GM12873 (cell line): Measurements from ENCODE around the gene KIAA1191.

Source experiments
- TF ChIP-seq, protein P1 (sequence below): IDR thresholded peaks from 2 replicates; pipeline ENCODE4 v1.5.1; 2012; ENCODE audit warnings: low read depth, mild to moderate bottlenecking, moderate library complexity, low read length, control low read depth; ENCODE audit not compliant: insufficient read depth; ENCODE audit errors: missing control alignments

KIAA1191 gene

DNA sequence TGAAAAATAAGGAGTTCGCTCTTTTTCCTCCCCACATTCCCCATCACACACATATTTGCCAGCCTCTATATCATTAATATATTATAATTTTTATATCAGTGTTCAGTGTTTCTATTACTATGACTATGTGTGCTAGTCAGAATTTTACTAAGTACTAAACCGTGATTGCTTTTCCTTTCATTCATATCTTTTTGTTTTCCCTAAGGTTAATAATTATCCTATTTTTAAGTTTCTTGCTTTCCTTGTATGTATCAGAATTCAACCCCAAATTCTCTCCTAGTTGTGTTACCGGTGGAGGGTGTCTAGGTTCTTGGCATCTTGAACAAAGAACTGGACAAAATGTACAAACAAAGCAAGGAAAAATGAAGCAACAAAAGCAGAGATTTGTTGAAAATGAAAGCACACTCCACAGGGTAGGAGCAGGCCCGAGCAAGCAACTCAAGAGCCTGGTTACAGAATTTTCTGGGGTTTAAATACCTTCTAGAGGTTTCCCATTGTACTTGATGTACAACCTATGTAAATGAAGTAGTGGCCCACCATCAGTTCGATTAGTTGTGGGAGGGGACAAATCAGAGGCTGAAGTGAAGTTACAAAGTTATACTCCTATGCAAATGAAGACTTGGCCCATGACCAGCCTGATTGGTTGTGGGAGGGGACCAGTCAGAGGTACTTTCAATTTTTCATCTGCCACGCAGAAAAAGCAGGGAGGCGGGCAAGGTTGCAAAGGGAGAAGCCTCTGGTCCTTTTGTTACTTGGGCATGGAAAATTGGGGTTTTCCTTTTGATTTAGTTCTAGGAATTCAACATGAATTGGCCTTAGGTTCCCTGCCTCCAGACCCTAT lies 43.8 kb downstream of the KIAA1191 start:
- TF ChIP-seq, protein P1, sequence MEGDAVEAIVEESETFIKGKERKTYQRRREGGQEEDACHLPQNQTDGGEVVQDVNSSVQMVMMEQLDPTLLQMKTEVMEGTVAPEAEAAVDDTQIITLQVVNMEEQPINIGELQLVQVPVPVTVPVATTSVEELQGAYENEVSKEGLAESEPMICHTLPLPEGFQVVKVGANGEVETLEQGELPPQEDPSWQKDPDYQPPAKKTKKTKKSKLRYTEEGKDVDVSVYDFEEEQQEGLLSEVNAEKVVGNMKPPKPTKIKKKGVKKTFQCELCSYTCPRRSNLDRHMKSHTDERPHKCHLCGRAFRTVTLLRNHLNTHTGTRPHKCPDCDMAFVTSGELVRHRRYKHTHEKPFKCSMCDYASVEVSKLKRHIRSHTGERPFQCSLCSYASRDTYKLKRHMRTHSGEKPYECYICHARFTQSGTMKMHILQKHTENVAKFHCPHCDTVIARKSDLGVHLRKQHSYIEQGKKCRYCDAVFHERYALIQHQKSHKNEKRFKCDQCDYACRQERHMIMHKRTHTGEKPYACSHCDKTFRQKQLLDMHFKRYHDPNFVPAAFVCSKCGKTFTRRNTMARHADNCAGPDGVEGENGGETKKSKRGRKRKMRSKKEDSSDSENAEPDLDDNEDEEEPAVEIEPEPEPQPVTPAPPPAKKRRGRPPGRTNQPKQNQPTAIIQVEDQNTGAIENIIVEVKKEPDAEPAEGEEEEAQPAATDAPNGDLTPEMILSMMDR = no peak
